Neural crest cell (in vitro differentiated cells): Measurements from ENCODE around the gene EVL. TPM values are rescaled to one million over a fixed set of nuclear protein-coding genes. Genes with fewer than 3 reads are reported as not detected.

ENCODE experiments used
- DNase-seq: peaks from one replicate; pipeline ENCODE4 v3.0.0; 2021; ENCODE audit warnings: low read depth, mixed read lengths, low spot score
- H3K27ac Mint-ChIP-seq: one replicate; pipeline ENCODE4 v1.8.0; 2021; ENCODE audit warnings: mild to moderate bottlenecking, mixed read lengths; ENCODE audit not compliant: unreplicated experiment
- H3K27me3 Mint-ChIP-seq: 2 replicates; pipeline ENCODE4 v1.8.0; 2021; ENCODE audit warnings: low read depth, mild to moderate bottlenecking, mixed read lengths
- H3K36me3 Mint-ChIP-seq: 2 replicates; pipeline ENCODE4 v1.8.0; 2021; ENCODE audit warnings: low read depth, mild to moderate bottlenecking, mixed read lengths
- H3K4me1 Mint-ChIP-seq: 2 replicates; pipeline ENCODE4 v1.8.0; 2021; ENCODE audit warnings: mixed read lengths
- H3K4me3 Mint-ChIP-seq: one replicate; pipeline ENCODE4 v1.8.0; 2021; ENCODE audit warnings: mild to moderate bottlenecking, mixed read lengths
- H3K9me3 Mint-ChIP-seq: 2 replicates; pipeline ENCODE4 v1.8.0; 2021; ENCODE audit warnings: mixed read lengths
- total RNA-seq: library from RNA; stranded (reverse); gene quantifications from 2 replicates; pipeline ENCODE4 v1.2.1, GENCODE V29; 2021
- TF ChIP-seq, protein P1 (sequence below): fragments of 200-600 bp; sonication (generic); conservative IDR thresholded peaks from 2 replicates; pipeline ENCODE4 v1.5.0; 2021; ENCODE audit warnings: antibody characterized with exemption, mild to moderate bottlenecking

EVL gene
- total RNA-seq, 1 donor from 2014 or later, result 218 TPM

DNA sequence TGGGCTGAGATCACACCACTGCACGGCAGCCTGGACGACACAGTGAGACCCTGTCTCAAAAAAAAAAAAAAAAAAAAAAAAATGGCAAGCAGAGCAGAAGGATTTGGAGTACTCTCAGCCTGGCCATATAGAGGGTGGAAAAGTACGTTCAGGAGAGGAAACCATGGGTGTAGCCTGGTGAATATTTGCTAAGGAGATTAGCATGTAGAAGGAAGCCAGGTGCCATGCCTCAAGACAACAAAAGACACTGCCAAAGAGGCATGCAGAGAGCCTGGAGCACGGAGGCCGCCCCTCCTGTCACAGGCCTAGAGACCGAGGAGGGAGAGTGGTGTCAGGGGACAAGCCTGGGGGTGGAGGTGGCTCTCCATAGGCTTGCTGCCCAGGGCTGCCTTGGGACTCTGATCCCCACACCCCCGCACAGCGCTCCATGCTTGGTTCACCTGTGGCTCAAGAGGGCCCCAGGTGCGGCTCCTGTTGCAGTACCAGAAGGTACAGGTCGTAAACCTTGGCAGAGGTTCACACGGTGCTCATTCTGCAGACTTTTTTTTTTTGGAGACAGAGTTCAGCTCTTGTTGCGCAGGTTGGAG is 122.1 kb downstream of the EVL start:
- no peaks in the 10 kb centered on the region for H3K36me3 Mint-ChIP-seq
- H3K27ac Mint-ChIP-seq, result no peak overlapping the region
- no peak overlapping the region for H3K4me3 Mint-ChIP-seq
- TF ChIP-seq, protein P1, sequence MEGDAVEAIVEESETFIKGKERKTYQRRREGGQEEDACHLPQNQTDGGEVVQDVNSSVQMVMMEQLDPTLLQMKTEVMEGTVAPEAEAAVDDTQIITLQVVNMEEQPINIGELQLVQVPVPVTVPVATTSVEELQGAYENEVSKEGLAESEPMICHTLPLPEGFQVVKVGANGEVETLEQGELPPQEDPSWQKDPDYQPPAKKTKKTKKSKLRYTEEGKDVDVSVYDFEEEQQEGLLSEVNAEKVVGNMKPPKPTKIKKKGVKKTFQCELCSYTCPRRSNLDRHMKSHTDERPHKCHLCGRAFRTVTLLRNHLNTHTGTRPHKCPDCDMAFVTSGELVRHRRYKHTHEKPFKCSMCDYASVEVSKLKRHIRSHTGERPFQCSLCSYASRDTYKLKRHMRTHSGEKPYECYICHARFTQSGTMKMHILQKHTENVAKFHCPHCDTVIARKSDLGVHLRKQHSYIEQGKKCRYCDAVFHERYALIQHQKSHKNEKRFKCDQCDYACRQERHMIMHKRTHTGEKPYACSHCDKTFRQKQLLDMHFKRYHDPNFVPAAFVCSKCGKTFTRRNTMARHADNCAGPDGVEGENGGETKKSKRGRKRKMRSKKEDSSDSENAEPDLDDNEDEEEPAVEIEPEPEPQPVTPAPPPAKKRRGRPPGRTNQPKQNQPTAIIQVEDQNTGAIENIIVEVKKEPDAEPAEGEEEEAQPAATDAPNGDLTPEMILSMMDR, result no peak
- no peak for DNase-seq
- H3K4me1 Mint-ChIP-seq, result peaks cover 4% of the 10 kb centered on the region
- no peaks in the 10 kb centered on the region for H3K9me3 Mint-ChIP-seq
- H3K27me3 Mint-ChIP-seq, result no peaks in the 10 kb centered on the region

- no peak overlapping the region for H3K4me3 Mint-ChIP-seq
- no peaks in the 10 kb centered on the region for H3K36me3 Mint-ChIP-seq
- H3K9me3 Mint-ChIP-seq, result no peaks in the 10 kb centered on the region
- no peak for DNase-seq
- H3K4me1 Mint-ChIP-seq, result peaks cover 10% of the 10 kb centered on the region
- no peaks in the 10 kb centered on the region for H3K27me3 Mint-ChIP-seq
- no peak overlapping the region for H3K27ac Mint-ChIP-seq
- TF ChIP-seq, protein P1, result no peak
Observed at GRCh38 chr14:100188392-100189030, 123.3 kb downstream of the EVL start.

DNA sequence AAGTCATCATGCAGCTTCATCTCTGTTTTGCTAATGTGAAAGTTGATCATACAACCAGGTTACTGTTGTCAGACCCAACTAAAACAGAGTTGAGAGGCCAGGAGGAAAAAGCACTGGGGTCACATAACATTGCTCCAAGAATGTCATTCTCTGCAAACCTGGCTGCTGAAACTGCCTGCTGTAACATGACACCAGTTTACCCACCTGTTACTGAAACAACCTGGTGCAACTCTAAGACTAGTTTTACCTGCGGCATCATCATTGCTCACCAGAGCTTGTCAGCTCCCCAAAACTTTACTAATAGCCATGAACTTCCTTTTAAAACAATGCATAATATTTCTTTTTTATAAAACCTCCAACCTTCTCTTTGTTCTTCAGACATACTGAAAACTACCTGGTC is 124.9 kb downstream of the EVL start:
- Mint-ChIP-seq H3K4me3 (no peak overlapping the region), H3K4me1 (peaks cover 15% of the 10 kb centered on the region), H3K27ac (no peak overlapping the region), H3K36me3 (no peaks in the 10 kb centered on the region), H3K9me3 (no peaks in the 10 kb centered on the region), H3K27me3 (no peaks in the 10 kb centered on the region)
- DNase-seq, result no peak
- TF ChIP-seq, protein P1, result no peak

DNA sequence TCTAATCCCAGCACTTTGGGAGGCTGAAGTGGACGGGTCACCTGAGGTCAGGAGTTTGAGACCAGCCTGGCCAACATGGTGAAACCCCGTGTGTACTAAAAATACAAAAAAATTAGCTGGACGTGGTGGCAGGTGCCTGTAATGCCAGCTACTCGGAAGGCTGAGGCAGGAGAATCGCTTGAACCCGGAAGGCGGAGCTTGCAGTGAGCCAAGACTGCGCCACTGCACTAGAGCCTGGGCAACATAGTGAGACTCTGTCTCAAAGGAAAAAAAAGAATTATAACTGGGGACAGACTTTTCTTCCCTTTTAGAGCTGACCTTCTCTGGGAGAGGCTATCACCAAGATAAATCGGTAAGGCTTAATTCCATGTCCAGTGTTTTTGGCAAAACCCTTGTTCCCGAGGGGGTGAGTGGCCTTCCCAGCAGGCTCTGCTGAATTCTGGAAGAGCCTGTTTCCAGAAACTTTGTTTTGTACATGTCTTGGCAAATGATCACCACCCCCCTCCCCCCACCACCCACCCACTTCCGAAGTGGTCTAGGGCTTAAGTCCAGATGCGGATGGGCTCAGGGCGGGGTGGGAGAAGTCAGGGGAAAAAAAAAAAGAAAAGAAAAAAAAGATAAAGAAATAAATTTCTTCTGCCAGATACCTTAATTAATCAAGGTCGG is 126.5 kb downstream of the EVL start:
- Mint-ChIP-seq H3K4me3 (no peak overlapping the region), H3K27ac (no peak overlapping the region), H3K9me3 (no peaks in the 10 kb centered on the region), H3K36me3 (no peaks in the 10 kb centered on the region), H3K4me1 (peaks cover 12% of the 10 kb centered on the region), H3K27me3 (no peaks in the 10 kb centered on the region)
- TF ChIP-seq, protein P1, result no peak
- DNase-seq, result no peak

DNA sequence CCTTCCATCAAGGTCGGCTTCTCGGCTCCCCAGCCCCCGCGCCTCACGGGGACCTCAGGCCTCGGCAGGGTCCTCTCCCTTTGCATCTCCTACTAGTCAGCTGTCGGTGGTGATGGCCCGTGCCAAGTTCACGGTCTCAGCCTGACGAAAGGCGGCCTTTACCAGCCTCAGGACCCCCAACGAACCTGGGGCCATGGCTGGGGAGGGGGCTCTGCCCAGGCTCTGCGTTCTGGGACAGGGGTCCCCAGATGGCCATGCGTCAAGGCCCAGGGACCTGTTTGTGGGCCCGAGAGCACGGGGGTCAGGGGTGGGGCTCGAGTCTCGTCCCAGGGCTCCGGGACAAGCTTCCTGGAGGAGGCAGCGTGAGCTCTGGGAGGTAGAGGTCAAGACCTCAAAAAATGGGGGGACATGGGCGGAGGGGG is 127.0 kb downstream of the EVL start:
- Mint-ChIP-seq H3K4me3 (no peak overlapping the region), H3K36me3 (no peaks in the 10 kb centered on the region), H3K9me3 (no peaks in the 10 kb centered on the region), H3K27ac (no peak overlapping the region), H3K4me1 (peaks cover 12% of the 10 kb centered on the region), H3K27me3 (no peaks in the 10 kb centered on the region)
- DNase-seq, result no peak
- TF ChIP-seq, protein P1, result no peak
